Measurements from ENCODE around the gene PGBD4.

DNA sequence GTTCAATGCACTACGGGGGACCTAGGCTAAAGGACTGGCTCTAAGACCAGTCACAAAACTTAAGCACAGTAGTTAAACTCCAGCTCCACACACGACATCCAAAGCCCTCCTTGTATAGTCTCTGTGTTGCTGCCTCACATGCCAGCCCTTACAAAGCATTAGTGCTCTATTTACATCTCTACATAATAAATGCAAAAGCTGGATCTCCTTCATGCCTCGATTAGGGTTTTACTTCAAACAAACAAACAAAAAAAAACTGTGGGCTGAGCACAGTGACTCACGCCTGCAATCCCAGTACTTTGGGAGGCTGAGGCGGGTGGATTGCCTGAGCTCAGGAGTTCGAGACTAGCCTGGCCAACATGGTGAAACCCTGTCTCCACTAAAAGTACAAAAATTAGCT lies 9.6 kb downstream of the PGBD4 start:
- TF ChIP-seq CTCF (IDR thresholded peaks at IDR 0.05) (no peak), POLR2AphosphoS5 (IDR thresholded peaks at IDR 0.05) (no peak), POLR2A (IDR thresholded peaks at IDR 0.05) (no peak), EP300 (IDR thresholded peaks at IDR 0.05) (no peak)

Data from sigmoid colon (tissue), 4 donors.